Measurements from ENCODE around the gene KAT6B. TPM values are rescaled to one million over a fixed set of nuclear protein-coding genes. Genes with fewer than 3 reads are reported as not detected.

The KAT6B gene
- polyA plus RNA-seq, 1 donor from 2014 or later: 11.5 TPM

DNA sequence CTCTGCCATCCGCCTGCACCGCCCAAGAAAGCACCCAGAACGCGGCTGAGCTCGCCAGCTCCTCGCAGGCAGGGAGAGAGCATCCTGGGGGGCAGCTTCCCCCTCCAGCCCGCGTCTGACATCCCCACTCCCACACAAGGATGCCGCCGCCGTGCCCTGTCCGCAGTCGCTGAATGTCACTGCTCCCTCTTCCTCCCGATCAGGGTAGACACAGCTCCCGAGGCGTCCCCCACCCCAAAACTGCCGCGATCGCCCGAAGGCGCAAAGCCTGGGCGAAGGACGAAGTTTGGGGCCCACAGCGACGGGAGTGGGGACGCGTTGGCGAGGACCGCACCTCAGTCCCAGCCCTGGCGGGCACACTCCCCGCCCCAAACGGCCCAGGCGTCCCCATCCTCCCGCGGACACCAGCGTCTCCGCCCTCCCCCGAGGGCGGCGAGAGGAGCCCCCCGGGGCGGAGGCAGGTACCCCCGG lies 1.5 kb upstream of the KAT6B start:
- peak overlapping the region; percentile 98 for H3K4me3 ChIP-seq (ENCODE audit: low read length)
- H3K36me3 ChIP-seq (ENCODE audit: insufficient read depth, low read length): no peaks in the 10 kb centered on the region
- H3K27me3 ChIP-seq (ENCODE audit: insufficient read depth, low read depth, low read length): no peaks in the 10 kb centered on the region
- peak overlapping the region; percentile 96 for H3K9ac ChIP-seq (ENCODE audit: low read length)
- peak overlapping the region; percentile 73 for H2AFZ ChIP-seq (ENCODE audit: low read depth, low read length)
- no peaks in the 10 kb centered on the region for H4K20me1 ChIP-seq (ENCODE audit: insufficient read depth)
- H3K4me2 ChIP-seq (ENCODE audit: low read length): peak overlapping the region; percentile 62
- TF ChIP-seq POLR2AphosphoS5 (IDR thresholded peaks at IDR 0.05) (peak; percentile 41), SMC3 (conservative IDR thresholded peaks at IDR 0.05; ENCODE audit: poor library complexity) (peak; percentile 63), EZH2 (IDR thresholded peaks at IDR 0.05; ENCODE audit: borderline replicate concordance, insufficient read depth, low read length, poor library complexity, severe bottlenecking) (no peak), MXI1 (conservative IDR thresholded peaks at IDR 0.05; ENCODE audit: poor library complexity, severe bottlenecking) (no peak), TAF1 (IDR thresholded peaks at IDR 0.05; ENCODE audit: low read depth) (no peak), REST (IDR thresholded peaks at IDR 0.05; ENCODE audit: borderline replicate concordance) (no peak), EP300 (conservative IDR thresholded peaks at IDR 0.05; ENCODE audit: poor library complexity, severe bottlenecking) (no peak), RAD21 (conservative IDR thresholded peaks at IDR 0.05) (peak; percentile 53)
- TF ChIP-seq, protein P1, sequence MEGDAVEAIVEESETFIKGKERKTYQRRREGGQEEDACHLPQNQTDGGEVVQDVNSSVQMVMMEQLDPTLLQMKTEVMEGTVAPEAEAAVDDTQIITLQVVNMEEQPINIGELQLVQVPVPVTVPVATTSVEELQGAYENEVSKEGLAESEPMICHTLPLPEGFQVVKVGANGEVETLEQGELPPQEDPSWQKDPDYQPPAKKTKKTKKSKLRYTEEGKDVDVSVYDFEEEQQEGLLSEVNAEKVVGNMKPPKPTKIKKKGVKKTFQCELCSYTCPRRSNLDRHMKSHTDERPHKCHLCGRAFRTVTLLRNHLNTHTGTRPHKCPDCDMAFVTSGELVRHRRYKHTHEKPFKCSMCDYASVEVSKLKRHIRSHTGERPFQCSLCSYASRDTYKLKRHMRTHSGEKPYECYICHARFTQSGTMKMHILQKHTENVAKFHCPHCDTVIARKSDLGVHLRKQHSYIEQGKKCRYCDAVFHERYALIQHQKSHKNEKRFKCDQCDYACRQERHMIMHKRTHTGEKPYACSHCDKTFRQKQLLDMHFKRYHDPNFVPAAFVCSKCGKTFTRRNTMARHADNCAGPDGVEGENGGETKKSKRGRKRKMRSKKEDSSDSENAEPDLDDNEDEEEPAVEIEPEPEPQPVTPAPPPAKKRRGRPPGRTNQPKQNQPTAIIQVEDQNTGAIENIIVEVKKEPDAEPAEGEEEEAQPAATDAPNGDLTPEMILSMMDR (IDR thresholded peaks at IDR 0.05; ENCODE audit: poor library complexity, severe bottlenecking): peak; percentile 47
- no peaks in the 10 kb centered on the region for H3K9me3 ChIP-seq (ENCODE audit: low read length)
- no peaks in the 10 kb centered on the region for H3K9me2 ChIP-seq (ENCODE audit: insufficient read depth, low read length)
- no peaks in the 10 kb centered on the region for H3F3A ChIP-seq (ENCODE audit: insufficient read depth, low read length, poor library complexity, severe bottlenecking)
- H3K27ac ChIP-seq (ENCODE audit: low read length): peak overlapping the region; percentile 96
- peaks cover 26% of the 10 kb centered on the region for H3K79me2 ChIP-seq (replicated peaks; ENCODE audit: insufficient read depth, low read length)

GRCh38 chr10:74825371-74826141 lies 844 bp upstream of the KAT6B start:
- TF ChIP-seq SMC3 (conservative IDR thresholded peaks at IDR 0.05; ENCODE audit: poor library complexity) (peak; percentile 51), EZH2 (IDR thresholded peaks at IDR 0.05; ENCODE audit: borderline replicate concordance, insufficient read depth, low read length, poor library complexity, severe bottlenecking) (no peak), RAD21 (conservative IDR thresholded peaks at IDR 0.05) (peak; percentile 55), EP300 (conservative IDR thresholded peaks at IDR 0.05; ENCODE audit: poor library complexity, severe bottlenecking) (peak; percentile 40), TAF1 (IDR thresholded peaks at IDR 0.05; ENCODE audit: low read depth) (peak; percentile 40), MXI1 (conservative IDR thresholded peaks at IDR 0.05; ENCODE audit: poor library complexity, severe bottlenecking) (peak; percentile 94), POLR2AphosphoS5 (IDR thresholded peaks at IDR 0.05) (peak; percentile 48), REST (IDR thresholded peaks at IDR 0.05; ENCODE audit: borderline replicate concordance) (no peak)
- TF ChIP-seq, protein P1 (IDR thresholded peaks at IDR 0.05; ENCODE audit: poor library complexity, severe bottlenecking): no peak
- Histone ChIP-seq H2AFZ (ENCODE audit: low read depth, low read length) (peak overlapping the region; percentile 76), H3K9me2 (ENCODE audit: insufficient read depth, low read length) (no peaks in the 10 kb centered on the region), H3K9ac (ENCODE audit: low read length) (peak overlapping the region; percentile 96), H3K9me3 (ENCODE audit: low read length) (no peaks in the 10 kb centered on the region), H3K27ac (ENCODE audit: low read length) (peak overlapping the region; percentile 96), H3K36me3 (ENCODE audit: insufficient read depth, low read length) (no peaks in the 10 kb centered on the region), H3K79me2 (replicated peaks; ENCODE audit: insufficient read depth, low read length) (peaks cover 31% of the 10 kb centered on the region), H3K4me2 (ENCODE audit: low read length) (no peak overlapping the region), H3K27me3 (ENCODE audit: insufficient read depth, low read depth, low read length) (no peaks in the 10 kb centered on the region), H3K4me3 (ENCODE audit: low read length) (peak overlapping the region; percentile 98), H4K20me1 (ENCODE audit: insufficient read depth) (no peaks in the 10 kb centered on the region), H3F3A (ENCODE audit: insufficient read depth, low read length, poor library complexity, severe bottlenecking) (no peaks in the 10 kb centered on the region)
